Breast epithelium (tissue), 3 donors: ENCODE results near the gene IKBKE.

ENCODE experiments used
- CTCF ChIP-seq, 3 donors: fragments of 450-650 bp; IDR thresholded peaks; one replicate each; pipeline ENCODE4 v1.5.1; 2016 to 2017; ENCODE audit warnings: antibody characterized with exemption in 3 of 3, mild to moderate bottlenecking in 3 of 3, moderate library complexity in 3 of 3
- POLR2A ChIP-seq: fragments of 450-650 bp; IDR thresholded peaks from one replicate; pipeline ENCODE4 v1.6.1; 2016; ENCODE audit warnings: antibody characterized with exemption, mild to moderate bottlenecking, moderate library complexity
- POLR2AphosphoS5 ChIP-seq, 3 donors: sonication (generic); formaldehyde crosslinking; IDR thresholded peaks; one replicate each; pipeline ENCODE4 v1.6.1; 2017; ENCODE audit warnings: antibody characterized with exemption in 3 of 3

GRCh38 chr1:206480211-206480610 is 9.9 kb downstream of the IKBKE start:
- no peak for TF ChIP-seq CTCF (IDR thresholded peaks at IDR 0.05)
- no peak for TF ChIP-seq POLR2A
- no peak for TF ChIP-seq POLR2AphosphoS5 (IDR thresholded peaks at IDR 0.05)
